Chondrocyte (in vitro differentiated cells): ENCODE measurements around the gene GPR4. TPM values are rescaled to one million over a fixed set of nuclear protein-coding genes. Genes with fewer than 3 reads are reported as not detected.

Experiments used
- DNase-seq: peaks from one replicate; pipeline ENCODE4 v3.0.0; 2021; ENCODE audit warnings: mixed read lengths, low spot score
- H3K27ac Mint-ChIP-seq: one replicate; pipeline ENCODE4 v1.8.0; 2021; ENCODE audit warnings: mild to moderate bottlenecking, moderate library complexity, mixed read lengths; ENCODE audit not compliant: unreplicated experiment
- H3K27me3 Mint-ChIP-seq: 2 replicates; pipeline ENCODE4 v1.8.0; 2021; ENCODE audit warnings: low read depth, mixed read lengths
- H3K36me3 Mint-ChIP-seq: 2 replicates; pipeline ENCODE4 v1.8.0; 2021; ENCODE audit warnings: low read depth, mixed read lengths
- H3K4me1 Mint-ChIP-seq: 2 replicates; pipeline ENCODE4 v1.8.0; 2021; ENCODE audit warnings: low read depth, mild to moderate bottlenecking, mixed read lengths
- H3K4me3 Mint-ChIP-seq: one replicate; pipeline ENCODE4 v1.8.0; 2021; ENCODE audit warnings: mild to moderate bottlenecking, moderate library complexity, mixed read lengths; ENCODE audit not compliant: unreplicated experiment
- H3K9me3 Mint-ChIP-seq: 2 replicates; pipeline ENCODE4 v1.8.0; 2021; ENCODE audit warnings: low read depth, mixed read lengths
- long read RNA-seq: library from polyadenylated mRNA; stranded (forward); transcript quantifications from one replicate; pipeline ENCODE4 v2.0.0, GENCODE V29; 2021
- total RNA-seq: library from RNA; stranded (reverse); gene quantifications from 3 replicates; pipeline ENCODE4 v1.2.1, GENCODE V29; 2021
- TF ChIP-seq, protein P1 (sequence below): fragments of 200-600 bp; sonication (generic); IDR thresholded peaks from 2 replicates; pipeline ENCODE4 v1.5.0; 2021; ENCODE audit warnings: antibody characterized with exemption, mild to moderate bottlenecking, moderate library complexity

GPR4 gene
- not detected in 3 replicates for total RNA-seq
- long read RNA-seq = 0 reads

GRCh38 chr19:45601524-45602374, at the start of gene GPR4:
Gene GPR4, minus strand, starts transcription at chr19:45602212. Its CDS starts 10,346 bp downstream, at chr19:45591866.
- H3K4me1 Mint-ChIP-seq = peaks cover 24% of the 10 kb centered on the region
- no peak for DNase-seq
- H3K4me3 Mint-ChIP-seq = peak within 1 kb of the TSS; percentile 49
- peaks cover 3% of the 10 kb centered on the region for H3K36me3 Mint-ChIP-seq
- no peak within 1 kb of the TSS for H3K27ac Mint-ChIP-seq
- TF ChIP-seq, protein P1, sequence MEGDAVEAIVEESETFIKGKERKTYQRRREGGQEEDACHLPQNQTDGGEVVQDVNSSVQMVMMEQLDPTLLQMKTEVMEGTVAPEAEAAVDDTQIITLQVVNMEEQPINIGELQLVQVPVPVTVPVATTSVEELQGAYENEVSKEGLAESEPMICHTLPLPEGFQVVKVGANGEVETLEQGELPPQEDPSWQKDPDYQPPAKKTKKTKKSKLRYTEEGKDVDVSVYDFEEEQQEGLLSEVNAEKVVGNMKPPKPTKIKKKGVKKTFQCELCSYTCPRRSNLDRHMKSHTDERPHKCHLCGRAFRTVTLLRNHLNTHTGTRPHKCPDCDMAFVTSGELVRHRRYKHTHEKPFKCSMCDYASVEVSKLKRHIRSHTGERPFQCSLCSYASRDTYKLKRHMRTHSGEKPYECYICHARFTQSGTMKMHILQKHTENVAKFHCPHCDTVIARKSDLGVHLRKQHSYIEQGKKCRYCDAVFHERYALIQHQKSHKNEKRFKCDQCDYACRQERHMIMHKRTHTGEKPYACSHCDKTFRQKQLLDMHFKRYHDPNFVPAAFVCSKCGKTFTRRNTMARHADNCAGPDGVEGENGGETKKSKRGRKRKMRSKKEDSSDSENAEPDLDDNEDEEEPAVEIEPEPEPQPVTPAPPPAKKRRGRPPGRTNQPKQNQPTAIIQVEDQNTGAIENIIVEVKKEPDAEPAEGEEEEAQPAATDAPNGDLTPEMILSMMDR = no peak
- H3K27me3 Mint-ChIP-seq = peaks cover 42% of the 10 kb centered on the region
- H3K9me3 Mint-ChIP-seq = no peaks in the 10 kb centered on the region

- no peaks in the 10 kb centered on the region for H3K36me3 Mint-ChIP-seq
- H3K27me3 Mint-ChIP-seq = no peaks in the 10 kb centered on the region
- peaks cover 7% of the 10 kb centered on the region for H3K4me1 Mint-ChIP-seq
- no peak overlapping the region for H3K4me3 Mint-ChIP-seq
- H3K9me3 Mint-ChIP-seq = no peaks in the 10 kb centered on the region
- H3K27ac Mint-ChIP-seq = no peak overlapping the region
- DNase-seq = no peak
- TF ChIP-seq, protein P1 = no peak
These were observed 48.7 kb upstream of the GPR4 start for GRCh38 chr19:45650722-45651121.

- TF ChIP-seq, protein P1 = no peak
- no peaks in the 10 kb centered on the region for H3K27me3 Mint-ChIP-seq
- H3K9me3 Mint-ChIP-seq = no peaks in the 10 kb centered on the region
- no peak for DNase-seq
- peak overlapping the region; percentile 79 for H3K4me3 Mint-ChIP-seq
- no peaks in the 10 kb centered on the region for H3K36me3 Mint-ChIP-seq
- H3K27ac Mint-ChIP-seq = peak overlapping the region; percentile 49
- peaks cover 26% of the 10 kb centered on the region for H3K4me1 Mint-ChIP-seq
These were observed 44.3 kb upstream of the GPR4 start for GRCh38 chr19:45646345-45646698.

GRCh38 chr19:45645631-45646344, 43.8 kb upstream of the GPR4 start:
- H3K27me3 Mint-ChIP-seq = no peaks in the 10 kb centered on the region
- peak overlapping the region; percentile 79 for H3K4me3 Mint-ChIP-seq
- H3K36me3 Mint-ChIP-seq = no peaks in the 10 kb centered on the region
- TF ChIP-seq, protein P1 = no peak
- H3K9me3 Mint-ChIP-seq = no peaks in the 10 kb centered on the region
- H3K27ac Mint-ChIP-seq = peak overlapping the region; percentile 74
- peaks cover 31% of the 10 kb centered on the region for H3K4me1 Mint-ChIP-seq
- no peak for DNase-seq

DNA sequence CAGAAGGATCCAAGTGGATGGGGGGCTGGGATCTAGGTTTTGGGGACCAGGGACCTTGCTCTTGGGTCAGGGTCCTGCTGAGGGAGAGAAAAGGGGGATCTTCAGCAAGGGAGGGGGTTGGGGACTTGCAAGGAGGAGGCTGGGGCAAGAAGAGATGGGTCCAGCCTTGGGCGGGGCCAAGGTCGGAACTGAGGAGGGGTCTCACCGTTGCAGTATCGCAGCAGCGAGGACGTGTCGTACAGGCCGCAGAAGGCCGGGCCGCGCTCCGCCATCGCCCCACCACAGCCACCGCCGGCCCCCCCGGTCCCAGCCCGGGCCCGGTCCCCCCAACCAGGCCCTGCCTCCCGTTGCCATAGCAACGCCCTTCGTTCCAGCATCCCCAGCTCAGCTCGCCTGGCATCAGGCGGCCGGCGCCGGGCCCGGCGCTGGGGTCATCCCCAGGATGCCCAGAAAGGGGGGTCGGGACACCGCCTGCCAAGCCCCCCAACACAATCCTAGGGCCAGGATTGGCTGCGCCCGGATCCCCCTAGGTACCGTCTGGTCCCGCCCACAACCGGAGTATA, 43.1 kb upstream of the GPR4 start:
- Mint-ChIP-seq H3K4me1 (peaks cover 33% of the 10 kb centered on the region), H3K4me3 (peak overlapping the region; percentile 79), H3K27ac (no peak overlapping the region), H3K9me3 (no peaks in the 10 kb centered on the region), H3K27me3 (no peaks in the 10 kb centered on the region), H3K36me3 (no peaks in the 10 kb centered on the region)
- TF ChIP-seq, protein P1 = no peak
- DNase-seq = no peak
